ENCODE results near the gene CDH13. TPM values are rescaled to one million over a fixed set of nuclear protein-coding genes. Genes with fewer than 3 reads are reported as not detected.

Gene CDH13
- total and polyA plus RNA-seq, 8 donors = 0.12 to 21.4 (median 1.7) TPM; not detected in 1

DNA sequence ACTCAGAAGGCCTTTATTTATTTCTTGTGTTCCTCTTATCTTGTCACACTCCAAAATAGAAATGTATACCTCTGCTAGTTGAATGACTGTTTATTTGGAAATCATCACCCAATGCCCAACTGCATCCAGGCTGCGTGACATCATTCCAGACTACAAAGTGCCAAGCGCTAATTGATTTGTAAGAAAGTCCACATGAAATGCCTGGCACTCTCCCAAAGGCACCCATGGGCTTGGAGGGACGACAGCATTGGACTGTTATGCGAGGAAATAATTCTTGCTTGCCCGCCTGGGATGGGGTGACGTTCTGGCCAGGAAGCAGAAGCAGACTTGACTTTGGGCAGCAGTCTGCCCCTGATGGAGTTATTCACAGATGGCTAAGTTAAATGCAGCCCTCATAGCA is 165.9 kb downstream of the CDH13 start:
- no peaks in the 10 kb centered on the region for H3K36me3 ChIP-seq
- WGBS, 5 donors = 82 to 86% (median 85%) methylated on average over 6 of the region's 6 CpGs
- DNase-seq = no peak
- no peaks in the 10 kb centered on the region for H3K9me3 ChIP-seq
- no peaks in the 10 kb centered on the region for H3K27me3 ChIP-seq
- no peaks in the 10 kb centered on the region for H3K4me1 ChIP-seq
- H3K27ac ChIP-seq = no peak overlapping the region
- intact Hi-C loops (cut with DNase I; ENCODE audit: low total_unique reads) = no loop called here
- no peak overlapping the region for H3K4me3 ChIP-seq
- TF ChIP-seq POLR2A (IDR thresholded peaks at IDR 0.05) = no peak
- TF ChIP-seq POLR2AphosphoS5 (IDR thresholded peaks at IDR 0.05) = no peak
- no peak for TF ChIP-seq EP300 (IDR thresholded peaks at IDR 0.05)
- TF ChIP-seq, protein P1, sequence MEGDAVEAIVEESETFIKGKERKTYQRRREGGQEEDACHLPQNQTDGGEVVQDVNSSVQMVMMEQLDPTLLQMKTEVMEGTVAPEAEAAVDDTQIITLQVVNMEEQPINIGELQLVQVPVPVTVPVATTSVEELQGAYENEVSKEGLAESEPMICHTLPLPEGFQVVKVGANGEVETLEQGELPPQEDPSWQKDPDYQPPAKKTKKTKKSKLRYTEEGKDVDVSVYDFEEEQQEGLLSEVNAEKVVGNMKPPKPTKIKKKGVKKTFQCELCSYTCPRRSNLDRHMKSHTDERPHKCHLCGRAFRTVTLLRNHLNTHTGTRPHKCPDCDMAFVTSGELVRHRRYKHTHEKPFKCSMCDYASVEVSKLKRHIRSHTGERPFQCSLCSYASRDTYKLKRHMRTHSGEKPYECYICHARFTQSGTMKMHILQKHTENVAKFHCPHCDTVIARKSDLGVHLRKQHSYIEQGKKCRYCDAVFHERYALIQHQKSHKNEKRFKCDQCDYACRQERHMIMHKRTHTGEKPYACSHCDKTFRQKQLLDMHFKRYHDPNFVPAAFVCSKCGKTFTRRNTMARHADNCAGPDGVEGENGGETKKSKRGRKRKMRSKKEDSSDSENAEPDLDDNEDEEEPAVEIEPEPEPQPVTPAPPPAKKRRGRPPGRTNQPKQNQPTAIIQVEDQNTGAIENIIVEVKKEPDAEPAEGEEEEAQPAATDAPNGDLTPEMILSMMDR (IDR thresholded peaks at IDR 0.05) = no peak

DNA sequence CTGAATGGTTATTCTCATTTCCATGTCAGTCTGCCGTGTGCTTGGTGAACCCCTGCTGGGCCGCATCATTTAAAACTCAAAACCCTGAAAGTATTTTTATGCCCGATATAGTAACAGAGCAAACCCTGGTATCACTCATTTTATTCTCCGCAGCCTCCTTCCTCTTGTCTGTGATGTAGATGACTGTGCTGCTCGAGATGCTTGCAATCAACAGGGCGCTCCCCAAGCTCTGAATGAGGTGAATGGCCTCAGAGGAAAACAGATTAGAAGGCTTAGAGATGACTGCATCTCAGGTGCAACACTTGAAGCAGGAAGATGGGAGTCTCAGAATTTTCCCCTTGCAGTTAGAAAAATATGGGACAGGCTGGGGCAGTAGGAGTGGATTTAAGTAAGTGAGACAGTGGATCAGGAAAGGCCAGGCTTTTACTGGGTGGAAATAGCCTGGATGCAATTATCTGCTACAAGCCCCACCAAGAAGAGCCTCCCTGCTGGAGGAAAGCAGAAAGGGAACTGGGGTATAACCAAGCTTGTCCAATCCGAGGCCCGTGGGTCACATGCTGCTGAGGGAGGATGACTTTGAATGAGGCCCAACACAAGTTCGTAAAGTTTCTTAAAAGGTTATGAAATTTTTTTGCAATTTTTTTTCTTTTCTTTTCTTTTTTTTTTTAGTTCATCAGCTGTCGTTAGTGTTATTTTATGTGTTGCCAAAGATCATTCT is 166.9 kb downstream of the CDH13 start:
- DNase-seq = peak in 1 of 2 donors; percentile 13

DNA sequence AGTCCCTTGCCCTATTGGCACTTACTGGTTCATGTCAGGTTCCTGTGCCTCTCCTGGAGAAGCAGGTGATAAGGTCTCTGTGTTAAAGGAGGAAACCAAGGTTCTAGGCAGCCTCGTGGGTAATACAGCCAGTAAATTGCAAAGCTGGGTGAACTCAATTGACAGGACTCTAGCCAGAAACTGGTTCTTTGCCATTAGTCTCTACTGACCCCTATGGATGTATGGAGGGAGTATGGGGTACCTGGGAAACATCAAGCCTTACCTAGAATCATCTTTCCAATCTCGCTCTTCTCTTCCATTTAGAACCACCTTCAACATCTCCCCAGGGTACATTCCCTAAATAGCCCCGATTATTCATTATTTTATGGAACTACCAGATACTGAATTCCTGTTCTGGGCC is 169.3 kb downstream of the CDH13 start:
- no peak for DNase-seq
- Histone ChIP-seq H3K27ac (no peak overlapping the region), H3K9me3 (no peaks in the 10 kb centered on the region), H3K36me3 (no peaks in the 10 kb centered on the region), H3K27me3 (no peaks in the 10 kb centered on the region), H3K4me1 (no peaks in the 10 kb centered on the region), H3K4me3 (no peak overlapping the region)
- TF ChIP-seq POLR2AphosphoS5 (IDR thresholded peaks at IDR 0.05) = no peak
- TF ChIP-seq, protein P1 (IDR thresholded peaks at IDR 0.05) = no peak
- no peak for TF ChIP-seq EP300 (IDR thresholded peaks at IDR 0.05)
- no peak for TF ChIP-seq POLR2A (IDR thresholded peaks at IDR 0.05)
- intact Hi-C loops (cut with DNase I; ENCODE audit: low total_unique reads) = no loop called here
- WGBS, 5 donors = 64 to 76% (median 72%) methylated on average over 3 of the region's 3 CpGs

More for the DNA sequence above, 166.9 kb downstream of the CDH13 start:
- intact Hi-C loops (cut with DNase I; ENCODE audit: low total_unique reads) = no loop called here
- Histone ChIP-seq H3K27me3 (no peaks in the 10 kb centered on the region), H3K4me1 (no peaks in the 10 kb centered on the region), H3K9me3 (no peaks in the 10 kb centered on the region), H3K36me3 (no peaks in the 10 kb centered on the region), H3K4me3 (no peak overlapping the region), H3K27ac (no peak overlapping the region)
- WGBS, 5 donors = 78 to 84% (median 81%) methylated on average over 10 of the region's 10 CpGs
- TF ChIP-seq EP300 (IDR thresholded peaks at IDR 0.05) = no peak
- TF ChIP-seq, protein P1 (IDR thresholded peaks at IDR 0.05) = no peak
- TF ChIP-seq POLR2AphosphoS5 (IDR thresholded peaks at IDR 0.05) = no peak
- no peak for TF ChIP-seq POLR2A (IDR thresholded peaks at IDR 0.05)

DNA sequence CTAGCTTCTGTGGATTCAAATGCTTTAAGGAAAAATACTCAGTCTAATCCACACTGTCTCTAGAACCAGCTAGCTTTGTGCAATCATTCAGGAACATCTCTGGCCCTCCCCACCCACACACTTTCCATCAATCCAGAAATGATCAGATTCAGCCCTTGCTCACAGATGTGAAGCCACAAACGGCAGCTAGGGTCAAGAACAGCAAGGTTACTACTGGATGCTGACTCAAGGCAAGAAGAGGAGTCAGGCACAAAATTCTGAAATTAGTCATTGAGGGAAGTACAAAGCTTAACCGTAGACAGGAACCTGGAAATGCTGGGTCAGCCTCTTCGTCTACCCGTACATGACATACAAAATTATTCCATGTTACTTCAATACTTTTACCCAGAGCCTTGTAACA is 174.6 kb downstream of the CDH13 start:
- Histone ChIP-seq H3K4me1 (no peaks in the 10 kb centered on the region), H3K36me3 (no peaks in the 10 kb centered on the region), H3K27ac (no peak overlapping the region), H3K4me3 (no peak overlapping the region), H3K27me3 (peaks cover 0 to 8% (median 0%) of the 10 kb centered on the region in 3 donors), H3K9me3 (no peaks in the 10 kb centered on the region)
- WGBS, 5 donors = 82 to 92% (median 89%) methylated on average over 4 of the region's 4 CpGs
- no peak for DNase-seq
- TF ChIP-seq EP300 (IDR thresholded peaks at IDR 0.05) (no peak), POLR2AphosphoS5 (IDR thresholded peaks at IDR 0.05) (no peak), POLR2A (IDR thresholded peaks at IDR 0.05) (no peak)
- TF ChIP-seq, protein P1 (IDR thresholded peaks at IDR 0.05) = no peak
- intact Hi-C loops (cut with DNase I; ENCODE audit: low total_unique reads) = no loop called here
